Fibroblast of the aortic adventitia (primary cell): ENCODE results near the gene MMAB. TPM values are rescaled to one million over a fixed set of nuclear protein-coding genes. Genes with fewer than 3 reads are reported as not detected.

Experiments
- DNase-seq: peaks from one replicate; pipeline ENCODE4 v3.0.0-alpha.2; 2010; ENCODE audit warnings: low read depth
- H3K4me3 ChIP-seq: 2 replicates; pipeline ENCODE4 v1.5.1; 2011; ENCODE audit warnings: low read depth, mild to moderate bottlenecking, control low read depth, low read length, moderate library complexity
- CTCF ChIP-seq: IDR thresholded peaks from 2 replicates; pipeline ENCODE4 v1.5.1; 2011; ENCODE audit warnings: mild to moderate bottlenecking, low read length, control low read depth, inconsistent platforms; ENCODE audit not compliant: insufficient read depth
- total RNA-seq: library from RNA; depleted of rRNA; stranded (reverse); fragments of >200 nt; gene quantifications from 2 replicates; pipeline ENCODE4 v1.2.3, GENCODE V29; 2012; ENCODE audit warnings: low replicate concordance

Gene MMAB
- total RNA-seq, result 16.7 and 22.0 TPM in 2 replicates

- peak within 1 kb of the TSS; percentile 92 for H3K4me3 ChIP-seq
- DNase-seq, result peak; percentile 99
- TF ChIP-seq CTCF, result no peak
These were observed at the start of gene MMAB, which contains the start of gene MVK for GRCh38 chr12:109573029-109573913. Gene MMAB, minus strand, starts transcription at chr12:109573504. Its CDS starts 24 bp downstream, at chr12:109573480. Gene MVK, plus strand, starts transcription at chr12:109573794. Its CDS starts 1,029 bp downstream, at chr12:109574823.

- no peak overlapping the region for H3K4me3 ChIP-seq
- no peak for DNase-seq
- TF ChIP-seq CTCF, result no peak
These were observed 48.6 kb upstream of the MMAB start for GRCh38 chr12:109621901-109622364.

- TF ChIP-seq CTCF, result no peak
- no peak overlapping the region for H3K4me3 ChIP-seq
- DNase-seq, result peak; percentile 31
These were observed 47.9 kb upstream of the MMAB start for GRCh38 chr12:109621211-109621694.

- no peak for DNase-seq
- no peak overlapping the region for H3K4me3 ChIP-seq
- TF ChIP-seq CTCF, result no peak
These were observed 45.8 kb upstream of the MMAB start for GRCh38 chr12:109619002-109619604.

GRCh38 chr12:109618082-109618481, 44.8 kb upstream of the MMAB start:
- no peak overlapping the region for H3K4me3 ChIP-seq
- no peak for DNase-seq
- no peak for TF ChIP-seq CTCF

GRCh38 chr12:109617491-109617890, 44.2 kb upstream of the MMAB start:
- no peak for TF ChIP-seq CTCF
- H3K4me3 ChIP-seq, result no peak overlapping the region
- DNase-seq, result no peak
